OCI-LY7 (cell line): ENCODE results near the gene CRYM. TPM values are rescaled to one million over a fixed set of nuclear protein-coding genes. Genes with fewer than 3 reads are reported as not detected.

ENCODE experiments used
- BruUV-seq: library from RNA; stranded (reverse); fragments of 400-500 nt; replicated peaks from 2 replicates; lab custom pipeline; 2021; lab: Mats Ljungman, UMichigan
- CTCF ChIA-PET: fragments of 300-600 bp; sonication (Branson Sonifier 250); formaldehyde crosslinking; loops from one replicate; lab custom pipeline; 2022; ENCODE audit warnings: antibody characterized with exemption; ENCODE audit not compliant: unreplicated experiment; lab: Charles Lee
- POLR2A ChIA-PET: fragments of 300-600 bp; sonication (Branson Sonifier 250); formaldehyde crosslinking; loops from one replicate; lab custom pipeline; 2022; ENCODE audit warnings: antibody characterized with exemption; lab: Charles Lee
- DNase-seq: peaks from one replicate; pipeline ENCODE4 v3.0.0-alpha.2; 2015; ENCODE audit warnings: low spot score
- H2AFZ ChIP-seq: fragments of 200-600 bp; sonication (generic), shearing (Covaris generic); 2 replicates; pipeline ENCODE4 v1.6.1; 2014; ENCODE audit warnings: mild to moderate bottlenecking, antibody characterized with exemption, low read length, moderate library complexity
- H3K27ac ChIP-seq: fragments of 200-600 bp; sonication (generic); 2 replicates; pipeline ENCODE4 v1.5.1; 2014; ENCODE audit warnings: mixed run types, low read depth, mild to moderate bottlenecking, moderate library complexity, low read length, inconsistent platforms; ENCODE audit not compliant: poor library complexity, severe bottlenecking
- H3K36me3 ChIP-seq: fragments of 200-600 bp; sonication (generic); 2 replicates; pipeline ENCODE4 v1.6.1; 2014; ENCODE audit warnings: mild to moderate bottlenecking, antibody characterized with exemption, low read length, moderate library complexity, mixed read lengths; ENCODE audit not compliant: insufficient read depth
- H3K4me1 ChIP-seq: fragments of 200-600 bp; sonication (generic); 2 replicates; pipeline ENCODE4 v1.5.1; 2014; ENCODE audit warnings: mild to moderate bottlenecking, low read length; ENCODE audit not compliant: insufficient read depth, poor library complexity, severe bottlenecking
- H3K4me2 ChIP-seq: fragments of 200-600 bp; sonication (generic); 2 replicates; pipeline ENCODE4 v1.6.1; 2014; ENCODE audit warnings: mild to moderate bottlenecking, low read length
- H3K4me3 ChIP-seq: fragments of 200-600 bp; sonication (generic); 2 replicates; pipeline ENCODE4 v1.5.1; 2014; ENCODE audit warnings: mild to moderate bottlenecking, low read depth, low read length; ENCODE audit not compliant: poor library complexity, severe bottlenecking
- H3K79me2 ChIP-seq: fragments of 200-600 bp; sonication (generic); 2 replicates; pipeline ENCODE4 v1.6.1; 2016; ENCODE audit warnings: low read depth, mild to moderate bottlenecking, low read length, moderate library complexity, mixed read lengths; ENCODE audit not compliant: insufficient read depth
- H3K9me2 ChIP-seq: fragments of 200-600 bp; sonication (generic); 2 replicates; pipeline ENCODE4 v1.6.1; 2016; ENCODE audit warnings: mild to moderate bottlenecking, low read length, mixed read lengths; ENCODE audit not compliant: insufficient read depth
- H3K9me3 ChIP-seq: fragments of 200-600 bp; sonication (generic); 2 replicates; pipeline ENCODE4 v1.6.1; 2014; ENCODE audit warnings: mild to moderate bottlenecking, mixed run types, low read length, mixed read lengths
- H4K20me1 ChIP-seq: fragments of 200-600 bp; sonication (generic); 2 replicates; pipeline ENCODE4 v1.6.1; 2014; ENCODE audit warnings: mild to moderate bottlenecking, antibody characterized with exemption, low read length, moderate library complexity, mixed read lengths; ENCODE audit not compliant: insufficient read depth
- CTCF ChIP-seq: fragments of 200-600 bp; sonication (generic); conservative IDR thresholded peaks from 2 replicates; pipeline ENCODE4 v1.5.1; 2014; ENCODE audit warnings: mild to moderate bottlenecking, antibody characterized with exemption, low read length, moderate library complexity, mixed read lengths
- EZH2phosphoT487 ChIP-seq: fragments of 200-600 bp; sonication (generic); IDR thresholded peaks from 2 replicates; pipeline ENCODE4 v1.6.1; 2018; ENCODE audit warnings: low read depth, borderline replicate concordance, mild to moderate bottlenecking, mixed run types, antibody characterized with exemption, low read length, moderate library complexity, mixed read lengths
- intact Hi-C: fragments of 100-400 bp; cut with micrococcal nuclease; formaldehyde crosslinking; loops from one replicate; pipeline ENCODE4 v1.10.0; 2022; ENCODE audit not compliant: unreplicated experiment
- total RNA-seq, 2 experiments: library from RNA; depleted of rRNA in 1 of 2; stranded (reverse); fragments of >200 nt in 1 of 2; shearing (Covaris generic) in 1 of 2; gene quantifications; 2 replicates each; pipeline ENCODE4 v1.2.3, GENCODE V29; 2014 to 2022

Gene CRYM
- total RNA-seq, 2 experiments from 2014 or later = 0.23 to 0.28 TPM

GRCh38 chr16:21219551-21219950, 58.5 kb downstream of the CRYM start:
- Histone ChIP-seq H3K4me1 (no peaks in the 10 kb centered on the region), H3K27ac (no peak overlapping the region), H3K79me2 (no peaks in the 10 kb centered on the region), H3K9me3 (no peaks in the 10 kb centered on the region), H3K4me3 (no peak overlapping the region), H3K36me3 (no peaks in the 10 kb centered on the region), H2AFZ (no peak overlapping the region), H3K9me2 (no peaks in the 10 kb centered on the region), H4K20me1 (no peaks in the 10 kb centered on the region), H3K4me2 (no peak overlapping the region)
- POLR2A ChIA-PET = interaction anchor here (0.6 kb wide), 1 partner anchor 57 kb away, joined by 3 read pairs; no protein-coding TSS in a partner anchor
- TF ChIP-seq CTCF (no peak), EZH2phosphoT487 (no peak)
- CTCF ChIA-PET = no interaction called here
- intact Hi-C loops = no loop called here
- no peak for DNase-seq
- BruUV-seq = no TSS peak

- H4K20me1 ChIP-seq = no peaks in the 10 kb centered on the region
- H3K4me3 ChIP-seq = no peak overlapping the region
- intact Hi-C loops = no loop called here
- no peak for TF ChIP-seq CTCF
- TF ChIP-seq EZH2phosphoT487 = no peak
- H3K9me2 ChIP-seq = no peaks in the 10 kb centered on the region
- H3K9me3 ChIP-seq = no peaks in the 10 kb centered on the region
- H3K4me2 ChIP-seq = no peak overlapping the region
- no peak overlapping the region for H3K27ac ChIP-seq
- no peaks in the 10 kb centered on the region for H3K79me2 ChIP-seq
- no peak for DNase-seq
- no peak overlapping the region for H2AFZ ChIP-seq
- ChIA-PET CTCF (no interaction called here), POLR2A (no interaction called here)
- no peaks in the 10 kb centered on the region for H3K4me1 ChIP-seq
- no TSS peak for BruUV-seq
- H3K36me3 ChIP-seq = no peaks in the 10 kb centered on the region
Measured at GRCh38 chr16:21218153-21218552, 59.9 kb downstream of the CRYM start.

GRCh38 chr16:21217121-21217520, 61.0 kb downstream of the CRYM start:
- TF ChIP-seq CTCF (no peak), EZH2phosphoT487 (no peak)
- H4K20me1 ChIP-seq = no peaks in the 10 kb centered on the region
- DNase-seq = no peak
- no peaks in the 10 kb centered on the region for H3K79me2 ChIP-seq
- H3K4me3 ChIP-seq = no peak overlapping the region
- BruUV-seq = no TSS peak
- H3K4me2 ChIP-seq = no peak overlapping the region
- no peak overlapping the region for H3K27ac ChIP-seq
- ChIA-PET POLR2A (interaction anchor here (0.5 to 0.6 kb wide), 2 partner anchors 31 to 105 kb away, joined by 3 read pairs; no protein-coding TSS in a partner anchor), CTCF (no interaction called here)
- no peaks in the 10 kb centered on the region for H3K9me2 ChIP-seq
- H2AFZ ChIP-seq = no peak overlapping the region
- H3K36me3 ChIP-seq = no peaks in the 10 kb centered on the region
- intact Hi-C loops = no loop called here
- H3K4me1 ChIP-seq = no peaks in the 10 kb centered on the region
- H3K9me3 ChIP-seq = no peaks in the 10 kb centered on the region
